ENCODE results near the gene EPHA8.

Gene EPHA8

DNA sequence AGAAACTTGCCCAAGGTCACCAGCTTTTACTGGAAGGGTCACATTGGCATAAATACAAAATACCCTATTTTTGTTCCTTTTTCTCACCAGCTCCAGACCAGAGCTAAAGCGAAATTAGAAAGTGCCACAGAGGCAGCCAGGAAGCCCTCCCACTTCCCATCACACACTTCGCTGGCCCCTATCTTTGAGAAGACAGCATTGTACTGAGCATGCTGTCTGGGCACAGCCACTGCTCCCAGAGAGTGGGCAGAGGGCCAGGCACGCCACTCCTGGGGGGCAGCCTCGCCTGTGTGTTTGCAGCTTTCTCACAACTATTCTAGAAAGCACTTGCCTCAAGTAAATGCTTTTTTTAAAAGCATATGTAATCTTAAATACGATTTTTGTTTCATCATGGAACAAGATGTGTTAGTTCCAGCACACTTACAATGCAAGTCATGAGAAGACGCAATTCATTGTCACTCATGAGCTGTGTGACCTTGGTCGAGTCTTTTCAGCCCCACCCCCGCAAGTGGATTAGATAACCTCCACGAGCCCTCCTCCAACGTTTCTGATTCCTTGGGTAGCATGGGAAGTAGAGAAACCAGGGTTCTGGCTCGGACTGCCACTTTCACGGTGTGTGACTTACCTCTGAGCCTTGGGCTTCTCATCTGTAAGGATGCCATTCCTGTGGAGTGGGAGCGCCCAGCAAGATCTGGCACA, 25.7 kb upstream of the EPHA8 start:
- DNase-seq, result no peak

GRCh38 chr1:22539510-22540118, 23.7 kb upstream of the EPHA8 start:
- no peak for DNase-seq

GRCh38 chr1:22540337-22540736, 23.0 kb upstream of the EPHA8 start:
- no peak for DNase-seq

DNA sequence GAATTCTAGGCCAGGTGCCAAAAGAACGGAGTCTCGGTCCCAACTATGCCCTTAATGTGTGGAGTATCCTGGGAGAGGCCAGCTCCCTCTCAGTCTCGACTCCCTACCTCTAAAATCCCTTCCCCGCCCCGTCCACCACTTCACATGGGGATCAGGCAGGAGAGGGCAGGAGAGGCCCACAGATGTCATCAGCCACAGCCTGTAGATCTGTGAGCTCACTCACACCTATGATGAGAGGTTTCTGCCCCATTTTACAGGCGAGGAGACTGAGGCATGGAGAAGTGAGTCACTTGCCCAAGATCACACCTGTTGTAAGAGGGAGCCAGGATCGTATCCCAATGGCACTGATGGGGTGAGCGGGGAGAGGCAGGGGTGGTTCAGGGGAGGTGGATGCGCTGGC, 20.4 kb upstream of the EPHA8 start:
- no peak for DNase-seq

- no peak for DNase-seq
These were observed 19.6 kb upstream of the EPHA8 start for GRCh38 chr1:22543679-22544078.

DNA sequence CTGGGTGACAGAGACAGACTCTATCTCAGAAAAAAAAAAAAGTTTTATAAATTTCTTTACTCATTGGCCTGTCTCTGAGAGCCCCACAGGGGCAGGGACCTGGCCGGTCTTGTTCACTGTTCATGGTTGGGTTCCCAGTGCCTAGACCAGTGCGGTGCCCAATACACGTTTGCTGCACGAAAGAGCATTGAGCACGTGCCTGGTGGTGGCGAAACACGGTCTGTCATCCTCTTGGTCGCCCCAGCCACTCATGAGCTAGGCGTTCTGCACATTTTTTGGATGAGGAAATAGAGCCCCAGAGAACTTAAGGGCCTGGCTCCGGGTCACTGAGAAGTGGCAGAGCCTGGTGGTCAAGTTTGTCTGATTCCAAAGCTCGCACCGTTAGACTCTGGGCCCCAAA, 18.7 kb upstream of the EPHA8 start:
- no peak for DNase-seq

- no peak for DNase-seq
These were observed 18.1 kb upstream of the EPHA8 start for GRCh38 chr1:22545141-22545540.

GRCh38 chr1:22547186-22547817, 16.0 kb upstream of the EPHA8 start:
- DNase-seq, result no peak

GRCh38 chr1:22547818-22548462, 15.3 kb upstream of the EPHA8 start:
- DNase-seq, result no peak

DNA sequence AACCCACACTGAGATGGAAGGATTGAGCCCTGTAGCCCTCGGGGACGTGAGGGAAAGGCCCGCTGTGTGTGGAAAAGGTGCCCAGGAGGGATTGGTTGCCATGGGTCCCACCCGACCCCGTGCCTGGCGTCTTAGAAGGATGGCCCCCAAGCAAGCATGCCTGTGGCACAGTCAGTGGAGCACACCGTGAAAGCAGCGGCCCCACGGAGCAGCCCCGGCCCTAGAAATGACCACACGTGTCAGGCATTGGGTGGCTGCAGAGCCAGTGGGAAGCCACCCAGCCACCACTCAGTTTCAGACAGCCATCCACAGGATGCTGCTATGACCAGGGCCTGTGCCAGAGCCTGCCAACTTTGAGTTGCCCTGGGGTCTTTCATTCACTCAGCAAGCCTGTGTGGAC, 13.3 kb upstream of the EPHA8 start:
- no peak for DNase-seq

DNA sequence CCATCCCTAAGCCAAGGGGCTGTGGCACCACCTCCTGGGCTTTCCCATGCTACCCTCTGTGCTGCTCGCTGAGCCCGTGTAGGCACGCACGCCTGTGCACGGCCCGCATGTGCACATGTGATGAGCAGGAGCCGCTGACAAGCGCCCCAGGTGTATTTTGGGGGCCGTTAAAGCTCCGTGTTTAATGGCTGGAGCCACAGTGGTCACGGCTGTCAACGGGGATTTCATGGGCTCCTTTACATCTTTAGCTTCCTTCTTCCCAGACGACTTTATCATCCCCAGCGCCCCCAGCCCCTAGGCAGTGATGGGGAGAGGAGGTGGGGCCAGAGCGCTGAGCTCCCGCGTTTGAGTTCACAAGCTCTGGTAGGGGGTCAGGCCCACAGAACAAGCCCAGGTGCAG, 11.7 kb upstream of the EPHA8 start:
- no peak for DNase-seq

- DNase-seq, result no peak
These were observed 11.3 kb upstream of the EPHA8 start for GRCh38 chr1:22552021-22552420.

DNA sequence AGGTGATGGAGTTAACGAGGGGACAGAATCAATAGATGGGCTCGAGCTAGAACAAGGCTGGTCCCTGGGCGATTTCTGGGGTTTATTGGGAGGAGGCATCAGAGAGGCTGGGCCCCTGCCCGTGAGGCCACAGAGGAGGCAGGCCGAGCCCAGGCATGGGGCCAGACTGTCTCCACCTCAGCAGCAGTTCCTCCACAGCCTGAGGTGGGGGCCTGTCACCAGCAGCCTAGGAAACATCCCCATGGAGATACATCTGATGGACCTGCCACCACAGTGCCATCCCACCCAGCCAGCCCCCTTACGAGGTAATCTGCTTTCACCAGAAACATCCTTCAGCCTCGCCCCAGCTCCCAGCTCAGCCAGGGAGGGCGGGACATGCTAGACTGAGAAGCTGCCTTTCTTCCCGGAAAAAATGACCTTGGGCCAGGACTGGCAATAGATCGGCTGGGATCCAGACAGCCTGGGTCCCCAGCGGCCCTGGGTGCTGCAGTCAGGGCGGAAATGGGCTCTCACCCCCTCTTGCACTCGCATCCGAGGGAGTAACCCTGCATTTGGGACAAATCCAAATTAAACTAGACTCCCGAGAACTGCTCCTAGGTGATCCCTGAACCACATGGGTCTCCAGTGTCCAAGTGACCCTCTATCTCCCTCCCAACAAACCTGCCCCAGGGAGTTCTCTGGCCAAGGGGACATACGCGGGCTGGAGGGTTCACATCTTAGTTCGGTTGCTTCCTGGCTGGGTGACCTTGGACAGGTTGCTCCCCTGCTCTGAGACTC, 10.0 kb upstream of the EPHA8 start:
- DNase-seq, result no peak

GRCh38 chr1:22553991-22554522, 9.2 kb upstream of the EPHA8 start:
- DNase-seq, result no peak

GRCh38 chr1:22555371-22555656, 8.0 kb upstream of the EPHA8 start:
- DNase-seq, result no peak

DNA sequence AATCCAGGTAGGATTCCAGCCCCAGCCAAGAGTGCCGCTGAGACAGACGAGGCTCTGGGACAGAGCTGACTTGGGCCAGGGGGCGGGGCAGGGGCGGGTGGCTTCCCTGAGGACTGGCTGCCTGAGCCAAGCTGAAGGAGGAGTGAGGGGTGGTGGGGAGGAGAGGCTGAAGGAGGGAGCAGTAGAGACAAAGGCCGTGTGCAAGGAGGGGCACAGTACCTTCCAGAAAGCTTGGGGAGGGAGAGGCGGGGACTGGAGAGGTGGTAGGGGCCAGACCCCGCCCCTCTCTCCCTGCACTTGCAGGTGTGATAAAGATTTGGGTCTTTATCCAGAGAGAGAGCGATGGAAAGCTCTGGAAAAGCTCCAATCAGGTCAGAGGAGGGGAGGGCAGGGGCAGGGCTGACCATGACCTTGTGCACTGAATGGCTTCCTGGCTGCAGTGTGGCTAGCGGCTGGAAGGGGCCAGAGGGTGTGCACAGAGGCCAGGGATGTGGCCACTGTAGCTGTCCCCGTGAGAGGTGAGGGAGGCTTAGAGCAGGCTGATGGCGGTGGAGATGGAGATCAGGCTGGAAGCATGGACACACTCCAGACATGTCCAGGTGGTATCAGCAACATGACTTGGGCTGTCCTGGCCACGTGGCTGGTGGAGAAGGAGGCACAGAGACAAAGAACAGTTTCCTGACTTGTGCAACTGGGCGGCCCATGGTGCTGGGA, 6.7 kb upstream of the EPHA8 start:
- DNase-seq, result no peak

DNA sequence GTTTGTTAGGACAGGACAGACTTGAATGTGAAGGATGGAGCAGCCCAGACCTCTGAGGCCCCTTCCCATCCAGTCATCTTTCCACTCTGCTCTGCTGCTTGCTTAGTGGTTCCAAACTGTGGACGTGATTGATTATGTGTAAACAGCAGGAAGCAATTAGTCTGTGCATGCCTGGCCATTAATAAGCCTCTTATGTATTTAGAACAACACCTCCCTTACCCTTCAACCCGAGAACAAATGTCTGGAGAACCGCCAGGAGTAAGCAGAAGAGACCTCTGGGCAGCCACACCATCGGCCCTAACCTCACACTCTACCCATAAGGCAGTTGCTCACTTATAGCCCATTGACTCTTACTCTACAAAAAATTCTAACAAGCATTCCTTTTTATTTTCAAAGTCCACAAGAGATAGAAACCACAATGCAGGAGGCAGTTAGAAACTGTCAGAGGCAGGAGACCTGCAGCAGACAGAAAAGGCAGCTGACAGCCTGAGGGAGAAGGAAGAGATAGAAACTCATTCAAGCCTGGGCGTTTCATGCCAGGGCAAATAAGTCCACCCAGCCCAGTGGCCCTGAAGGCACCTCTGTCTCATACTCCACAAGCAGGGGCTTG, 5.8 kb upstream of the EPHA8 start:
- DNase-seq, result no peak

GRCh38 chr1:22563671-22564602, 648 bp downstream of the EPHA8 start:
- no peak for DNase-seq

- DNase-seq, result no peak
These were observed 2.9 kb downstream of the EPHA8 start for GRCh38 chr1:22566161-22566560.

GRCh38 chr1:22567197-22567596, 3.9 kb downstream of the EPHA8 start:
- peak; percentile 84 for DNase-seq

- DNase-seq, result no peak
These were observed 4.7 kb downstream of the EPHA8 start for GRCh38 chr1:22567994-22568393.

Data from eye (tissue), 1 donor.